Measurements from ENCODE around the gene SMARCD3. TPM values are rescaled to one million over a fixed set of nuclear protein-coding genes. Genes with fewer than 3 reads are reported as not detected.

SMARCD3 gene
- total RNA-seq, 1 experiment from 2014 or later, result 4.6 TPM

DNA sequence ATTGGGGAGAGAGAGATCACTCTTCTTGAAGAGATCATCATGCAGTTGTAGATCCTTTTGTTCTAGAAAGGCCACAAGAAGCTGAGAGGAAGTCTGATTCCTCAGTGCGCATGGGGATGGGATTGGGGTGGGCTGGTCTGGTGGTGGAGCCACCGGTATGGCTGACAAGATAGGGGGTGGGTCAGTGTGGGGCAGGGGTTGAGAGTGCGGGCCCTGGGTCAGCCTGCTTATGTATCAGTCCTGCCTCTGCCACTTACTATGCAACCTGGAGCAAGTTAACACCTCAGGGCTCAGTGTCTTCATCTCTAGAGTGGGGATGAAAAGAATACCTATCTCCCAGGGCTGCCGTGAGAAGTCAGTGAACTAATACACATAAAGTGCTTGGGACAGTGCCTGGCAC is 8.0 kb downstream of the SMARCD3 start:
- Histone ChIP-seq H3K4me1 (replicated peaks; ENCODE audit: insufficient read depth) (no peaks in the 10 kb centered on the region), H3K4me3 (no peak overlapping the region), H3K27ac (no peak overlapping the region), H3K4me2 (no peak overlapping the region), H3K9me2 (ENCODE audit: insufficient read depth) (no peaks in the 10 kb centered on the region), H3K9me3 (ENCODE audit: insufficient read depth, low read depth) (no peaks in the 10 kb centered on the region), H3K36me3 (ENCODE audit: low read depth) (peaks cover 13% of the 10 kb centered on the region; the same call in 1 of the 2 replicates), H3F3A (ENCODE audit: insufficient read depth, low read depth) (peaks cover 16% of the 10 kb centered on the region), H4K20me1 (ENCODE audit: insufficient read depth) (peaks cover 32% of the 10 kb centered on the region), H3K27me3 (ENCODE audit: insufficient read depth, low read depth) (no peaks in the 10 kb centered on the region), H2AFZ (no peak overlapping the region), H3K79me2 (ENCODE audit: low read depth) (peaks cover 10% of the 10 kb centered on the region; the same call in 1 of the 2 replicates)
- TF ChIP-seq, protein P1, sequence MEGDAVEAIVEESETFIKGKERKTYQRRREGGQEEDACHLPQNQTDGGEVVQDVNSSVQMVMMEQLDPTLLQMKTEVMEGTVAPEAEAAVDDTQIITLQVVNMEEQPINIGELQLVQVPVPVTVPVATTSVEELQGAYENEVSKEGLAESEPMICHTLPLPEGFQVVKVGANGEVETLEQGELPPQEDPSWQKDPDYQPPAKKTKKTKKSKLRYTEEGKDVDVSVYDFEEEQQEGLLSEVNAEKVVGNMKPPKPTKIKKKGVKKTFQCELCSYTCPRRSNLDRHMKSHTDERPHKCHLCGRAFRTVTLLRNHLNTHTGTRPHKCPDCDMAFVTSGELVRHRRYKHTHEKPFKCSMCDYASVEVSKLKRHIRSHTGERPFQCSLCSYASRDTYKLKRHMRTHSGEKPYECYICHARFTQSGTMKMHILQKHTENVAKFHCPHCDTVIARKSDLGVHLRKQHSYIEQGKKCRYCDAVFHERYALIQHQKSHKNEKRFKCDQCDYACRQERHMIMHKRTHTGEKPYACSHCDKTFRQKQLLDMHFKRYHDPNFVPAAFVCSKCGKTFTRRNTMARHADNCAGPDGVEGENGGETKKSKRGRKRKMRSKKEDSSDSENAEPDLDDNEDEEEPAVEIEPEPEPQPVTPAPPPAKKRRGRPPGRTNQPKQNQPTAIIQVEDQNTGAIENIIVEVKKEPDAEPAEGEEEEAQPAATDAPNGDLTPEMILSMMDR (conservative IDR thresholded peaks at IDR 0.05), result no peak
- no peak for TF ChIP-seq EZH2 (IDR thresholded peaks at IDR 0.05; ENCODE audit: low read depth)
- no peak for DNase-seq
- no TSS peak for BruUV-seq (replicated peaks)
- POLR2A ChIA-PET (ENCODE audit: unreplicated experiment), result interaction anchor here (0.7 kb wide), 1 partner anchor 13 kb away, joined by 3 read pairs; no protein-coding TSS in a partner anchor
- CTCF ChIA-PET, result no interaction called here
- intact Hi-C loops (cut with micrococcal nuclease; ENCODE audit: unreplicated experiment), result loop anchor here (5.0 kb wide), 1 partner anchor 68 kb away; no protein-coding TSS in a partner anchor

- ChIA-PET POLR2A (ENCODE audit: unreplicated experiment) (no interaction called here), CTCF (no interaction called here)
- Histone ChIP-seq H4K20me1 (ENCODE audit: insufficient read depth) (peaks cover 38% of the 10 kb centered on the region), H3K4me1 (replicated peaks; ENCODE audit: insufficient read depth) (no peaks in the 10 kb centered on the region), H3K79me2 (ENCODE audit: low read depth) (peaks cover 16% of the 10 kb centered on the region), H3K9me2 (ENCODE audit: insufficient read depth) (no peaks in the 10 kb centered on the region), H3K4me2 (no peak overlapping the region), H3K27me3 (ENCODE audit: insufficient read depth, low read depth) (no peaks in the 10 kb centered on the region), H3K27ac (no peak overlapping the region), H2AFZ (no peak overlapping the region), H3K9me3 (ENCODE audit: insufficient read depth, low read depth) (no peaks in the 10 kb centered on the region), H3K4me3 (no peak overlapping the region), H3F3A (ENCODE audit: insufficient read depth, low read depth) (peaks cover 16% of the 10 kb centered on the region), H3K36me3 (ENCODE audit: low read depth) (peaks cover 19% of the 10 kb centered on the region; the same call in 1 of the 2 replicates)
- no TSS peak for BruUV-seq (replicated peaks)
- DNase-seq, result no peak
- intact Hi-C loops (cut with micrococcal nuclease; ENCODE audit: unreplicated experiment), result loop anchor here (5.0 kb wide), 1 partner anchor 68 kb away; no protein-coding TSS in a partner anchor
- TF ChIP-seq, protein P1 (conservative IDR thresholded peaks at IDR 0.05), result no peak
- TF ChIP-seq EZH2 (IDR thresholded peaks at IDR 0.05; ENCODE audit: low read depth), result no peak
Observed at GRCh38 chr7:151239837-151240459, 8.5 kb downstream of the SMARCD3 start.

- POLR2A ChIA-PET (ENCODE audit: unreplicated experiment), result interaction anchor here (0.6 kb wide), 1 partner anchor 264 kb away, joined by 3 read pairs; no protein-coding TSS in a partner anchor
Observed at GRCh38 chr7:151238924-151239836, 9.3 kb downstream of the SMARCD3 start.

More at GRCh38 chr7:151238924-151239836, 9.3 kb downstream of the SMARCD3 start:
- DNase-seq, result no peak
- H3K9me2 ChIP-seq (ENCODE audit: insufficient read depth), result no peaks in the 10 kb centered on the region
- H3K27me3 ChIP-seq (ENCODE audit: insufficient read depth, low read depth), result no peaks in the 10 kb centered on the region
- H3K4me1 ChIP-seq (replicated peaks; ENCODE audit: insufficient read depth), result peaks cover under 1% of the 10 kb centered on the region
- TF ChIP-seq EZH2 (IDR thresholded peaks at IDR 0.05; ENCODE audit: low read depth), result no peak
- TF ChIP-seq, protein P1 (conservative IDR thresholded peaks at IDR 0.05), result no peak
- H3K36me3 ChIP-seq (ENCODE audit: low read depth), result peaks cover 22% of the 10 kb centered on the region; the same call in 1 of the 2 replicates
- H3K4me3 ChIP-seq, result no peak overlapping the region
- intact Hi-C loops (cut with micrococcal nuclease; ENCODE audit: unreplicated experiment), result no loop called here
- no peaks in the 10 kb centered on the region for H3K9me3 ChIP-seq (ENCODE audit: insufficient read depth, low read depth)
- CTCF ChIA-PET, result no interaction called here
- H3K4me2 ChIP-seq, result no peak overlapping the region
- H3K27ac ChIP-seq, result no peak overlapping the region
- peaks cover 23% of the 10 kb centered on the region for H3K79me2 ChIP-seq (ENCODE audit: low read depth)
- no TSS peak for BruUV-seq (replicated peaks)
- H2AFZ ChIP-seq, result no peak overlapping the region
- H4K20me1 ChIP-seq (ENCODE audit: insufficient read depth), result peaks cover 46% of the 10 kb centered on the region
- peaks cover 8% of the 10 kb centered on the region for H3F3A ChIP-seq (ENCODE audit: insufficient read depth, low read depth)
